ENCODE data around the gene SNX1. TPM values are rescaled to one million over a fixed set of nuclear protein-coding genes. Genes with fewer than 3 reads are reported as not detected.

The SNX1 gene
- total RNA-seq, result 152 and 168 TPM in 2 replicates
- total RNA-seq (2013), result 56.0 TPM
- 75.8 and 87.9 TPM in 2 replicates for polyA plus RNA-seq
- polyA minus RNA-seq, result 62.9 and 68.2 TPM in 2 replicates

GRCh38 chr15:64095795-64096667, at the start of gene SNX1:
SNX1 (plus strand) TSS chr15:64095982; CDS start chr15:64096014, 32 bp downstream.
- POLR2A ChIA-PET, result interaction anchor here (0.6 to 1.6 kb wide), 7 partner anchors 29 to 560 kb away, joined by 3 to 10 read pairs (median 3); partner anchors contain the start of genes PPIB and SNX22
- H3K36me3 ChIP-seq (replicated peaks in 1 of 2; ENCODE audit: control extremely low read depth in 1 of 2, control insufficient read depth in 1 of 2, extremely low read depth in 1 of 2, insufficient read depth in 2 of 2, low read length in 1 of 2), result no peaks in the 10 kb centered on the region
- peaks cover 71 to 73% of the 10 kb centered on the region in 2 donors for H3K4me1 ChIP-seq (ENCODE audit: control insufficient read depth in 2 of 2, insufficient read depth in 2 of 2, low read length in 2 of 2)
- H4K20me1 ChIP-seq (ENCODE audit: control insufficient read depth, insufficient read depth, low read length, poor library complexity, severe bottlenecking), result peaks cover 37% of the 10 kb centered on the region
- intact Hi-C loops (cut with micrococcal nuclease), result loop anchor here (1.0 to 10.0 kb wide), 4 partner anchors 86 to 821 kb away; partner anchors contain the start of genes APH1B, CSNK1G1 and TRIP4
- H3K27ac ChIP-seq (ENCODE audit: low read length in 2 of 2), result peak within 1 kb of the TSS; percentile 62 to 95
- H3K4me3 ChIP-seq (ENCODE audit: control extremely low read depth in 1 of 5, extremely low read depth in 1 of 5, insufficient read depth in 1 of 5, low read depth in 2 of 5, low read length in 4 of 5), result peak within 1 kb of the TSS; percentile 61 to 95 (median 87)
- Mint-ChIP-seq H3K4me1 (peaks cover 79% of the 10 kb centered on the region), H3K27me3 (no peaks in the 10 kb centered on the region), H3K27ac (peak within 1 kb of the TSS; percentile 98), H3K4me3 (peak within 1 kb of the TSS; percentile 97), H3K9me3 (ENCODE audit: insufficient read depth) (no peaks in the 10 kb centered on the region)
- H3K27me3 ChIP-seq (replicated peaks in 1 of 4; ENCODE audit: control extremely low read depth in 1 of 4, control insufficient read depth in 3 of 4, insufficient read depth in 4 of 4, low read length in 3 of 4), result no peaks in the 10 kb centered on the region
- DNase-seq (peak; percentile 96), ATAC-seq (ENCODE audit: low read depth) (peak; percentile 74)
- H3K4me2 ChIP-seq (replicated peaks; ENCODE audit: low read depth, low read length, poor library complexity, severe bottlenecking), result peak within 1 kb of the TSS; percentile 93
- TF ChIP-seq EZH2 (IDR thresholded peaks at IDR 0.05; ENCODE audit: borderline replicate concordance, insufficient read depth, low read depth, low read length, poor library complexity, severe bottlenecking) (no peak), CTCF (IDR thresholded peaks at IDR 0.05) (peak; percentile 6)
- under 1% methylated on average over 63 of the region's 70 CpGs for WGBS (ENCODE audit: insufficient coverage)
- peaks cover 99% of the 10 kb centered on the region for H3K79me2 ChIP-seq (ENCODE audit: control insufficient read depth, insufficient read depth, low read length)
- peak within 1 kb of the TSS; percentile 90 for H2AFZ ChIP-seq (ENCODE audit: insufficient read depth, low read depth, low read length, poor library complexity, severe bottlenecking)
- no peaks in the 10 kb centered on the region for H3K9me3 ChIP-seq (ENCODE audit: control extremely low read depth in 1 of 3, control insufficient read depth in 2 of 3, insufficient read depth in 1 of 3, low read length in 2 of 3)
- CTCF ChIA-PET, result interaction anchor here (0.9 to 4.6 kb wide), 5 partner anchors 24 to 344 kb away, joined by 3 to 33 read pairs (median 4); no protein-coding TSS in a partner anchor
- H3K9ac ChIP-seq (ENCODE audit: low read length), result peak within 1 kb of the TSS; percentile 94
